NCI-H526 treated with DMSO at 0.1 percent for 48 hours (cell line): ENCODE results near the gene ZBTB20.

Source experiments
- DNase-seq: peaks from one replicate; lab custom pipeline; 2025; lab: John Stamatoyannopoulos, UW

The ZBTB20 gene

GRCh38 chr3:114328345-114328744 lies 818.7 kb downstream of the ZBTB20 start:
- DNase-seq, result no peak

GRCh38 chr3:114327665-114328064 lies 819.4 kb downstream of the ZBTB20 start:
- no peak for DNase-seq

- DNase-seq, result no peak
Measured at GRCh38 chr3:114323546-114324254, 823.4 kb downstream of the ZBTB20 start.

GRCh38 chr3:114320246-114320645 lies 826.8 kb downstream of the ZBTB20 start:
- DNase-seq, result no peak

- DNase-seq, result peak; percentile 96
Measured at GRCh38 chr3:114319453-114319852, 827.6 kb downstream of the ZBTB20 start.

GRCh38 chr3:114318295-114318694 lies 828.8 kb downstream of the ZBTB20 start:
- no peak for DNase-seq

GRCh38 chr3:114314282-114314681 lies 832.8 kb downstream of the ZBTB20 start:
- no peak for DNase-seq

- DNase-seq, result no peak
Measured at GRCh38 chr3:114313426-114313825, 833.7 kb downstream of the ZBTB20 start.

- no peak for DNase-seq
Measured at GRCh38 chr3:114310695-114311094, 836.4 kb downstream of the ZBTB20 start.

- no peak for DNase-seq
Measured at GRCh38 chr3:114308830-114309229, 838.3 kb downstream of the ZBTB20 start.

- DNase-seq, result no peak
Measured at GRCh38 chr3:114308377-114308776, 838.7 kb downstream of the ZBTB20 start.

GRCh38 chr3:114307832-114308231 lies 839.3 kb downstream of the ZBTB20 start:
- DNase-seq, result no peak

GRCh38 chr3:114307222-114307830 lies 839.8 kb downstream of the ZBTB20 start:
- no peak for DNase-seq

- DNase-seq, result no peak
Measured at GRCh38 chr3:114299941-114300624, 847.0 kb downstream of the ZBTB20 start.

GRCh38 chr3:114299421-114299820 lies 847.7 kb downstream of the ZBTB20 start:
- peak; percentile 7 for DNase-seq

- DNase-seq, result no peak
Measured at GRCh38 chr3:114295946-114296345, 851.1 kb downstream of the ZBTB20 start.

GRCh38 chr3:114294940-114295480 lies 852.1 kb downstream of the ZBTB20 start:
- DNase-seq, result no peak

- DNase-seq, result no peak
Measured at GRCh38 chr3:114293838-114294535, 853.1 kb downstream of the ZBTB20 start, which contains the start of gene TIGIT. Gene TIGIT (plus strand): TSS chr3:114294028. CDS start chr3:114294062, 34 bp downstream.

- peak; percentile 24 for DNase-seq
Measured at GRCh38 chr3:114290911-114291901, 855.9 kb downstream of the ZBTB20 start.

- no peak for DNase-seq
Measured at GRCh38 chr3:114286266-114286665, 860.8 kb downstream of the ZBTB20 start.
